OCI-LY3 (cell line): ENCODE measurements around the gene MYH8.

Source experiments
- EZH2phosphoT487 ChIP-seq: fragments of 200-600 bp; shearing (Covaris generic); IDR thresholded peaks from 2 replicates; pipeline ENCODE4 v1.6.1; 2018; ENCODE audit warnings: antibody characterized with exemption, mixed run types, low read depth
- TF ChIP-seq, protein P1 (sequence below): fragments of 200-600, 300-600 bp; sonication (generic); IDR thresholded peaks from 2 replicates; pipeline ENCODE4 v1.5.1; 2014; ENCODE audit warnings: antibody characterized with exemption, low read length, low read depth

DNA sequence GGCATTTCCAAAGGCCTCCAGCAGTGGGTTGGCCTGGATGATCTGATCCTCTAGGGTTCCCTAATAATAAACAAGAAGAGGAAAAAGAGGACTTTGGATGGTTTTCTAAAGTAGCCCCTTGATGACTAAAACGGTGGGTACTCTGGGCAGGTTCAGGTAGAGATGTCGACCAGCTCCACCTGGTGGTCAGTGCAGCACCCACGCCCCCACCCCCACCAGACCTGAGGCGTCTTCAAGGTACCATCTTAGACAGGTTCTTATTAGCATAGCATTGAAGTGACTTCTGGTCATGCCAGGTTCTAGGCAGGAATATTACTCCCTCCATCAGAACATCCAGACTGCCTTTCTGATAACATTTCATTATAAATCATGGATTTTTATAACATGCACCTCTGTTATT, 64.0 kb downstream of the MYH8 start:
- TF ChIP-seq, protein P1, sequence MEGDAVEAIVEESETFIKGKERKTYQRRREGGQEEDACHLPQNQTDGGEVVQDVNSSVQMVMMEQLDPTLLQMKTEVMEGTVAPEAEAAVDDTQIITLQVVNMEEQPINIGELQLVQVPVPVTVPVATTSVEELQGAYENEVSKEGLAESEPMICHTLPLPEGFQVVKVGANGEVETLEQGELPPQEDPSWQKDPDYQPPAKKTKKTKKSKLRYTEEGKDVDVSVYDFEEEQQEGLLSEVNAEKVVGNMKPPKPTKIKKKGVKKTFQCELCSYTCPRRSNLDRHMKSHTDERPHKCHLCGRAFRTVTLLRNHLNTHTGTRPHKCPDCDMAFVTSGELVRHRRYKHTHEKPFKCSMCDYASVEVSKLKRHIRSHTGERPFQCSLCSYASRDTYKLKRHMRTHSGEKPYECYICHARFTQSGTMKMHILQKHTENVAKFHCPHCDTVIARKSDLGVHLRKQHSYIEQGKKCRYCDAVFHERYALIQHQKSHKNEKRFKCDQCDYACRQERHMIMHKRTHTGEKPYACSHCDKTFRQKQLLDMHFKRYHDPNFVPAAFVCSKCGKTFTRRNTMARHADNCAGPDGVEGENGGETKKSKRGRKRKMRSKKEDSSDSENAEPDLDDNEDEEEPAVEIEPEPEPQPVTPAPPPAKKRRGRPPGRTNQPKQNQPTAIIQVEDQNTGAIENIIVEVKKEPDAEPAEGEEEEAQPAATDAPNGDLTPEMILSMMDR: peak; percentile 46
- no peak for TF ChIP-seq EZH2phosphoT487
